Measurements from ENCODE around the gene ACTRT3. TPM values are rescaled to one million over a fixed set of nuclear protein-coding genes. Genes with fewer than 3 reads are reported as not detected.

The ACTRT3 gene
- total RNA-seq, 1 donor from 2014 or later, result 1.5 TPM

GRCh38 chr3:169772305-169772896 lies 3.0 kb upstream of the ACTRT3 start:
- peaks cover 7% of the 10 kb centered on the region for H3K36me3 Mint-ChIP-seq (ENCODE audit: low read depth)
- peaks cover 21% of the 10 kb centered on the region for H3K27me3 Mint-ChIP-seq (ENCODE audit: low read depth)
- H3K4me1 Mint-ChIP-seq, result peaks cover 46% of the 10 kb centered on the region
- peak; percentile 52 for DNase-seq (ENCODE audit: low read depth, low spot score)
- H3K27ac Mint-ChIP-seq (ENCODE audit: unreplicated experiment), result peak overlapping the region; percentile 99
- peak overlapping the region; percentile 100 for H3K4me3 Mint-ChIP-seq
- H3K9me3 Mint-ChIP-seq, result peaks cover 5% of the 10 kb centered on the region
- no peak for TF ChIP-seq CTCF (conservative IDR thresholded peaks at IDR 0.05)

DNA sequence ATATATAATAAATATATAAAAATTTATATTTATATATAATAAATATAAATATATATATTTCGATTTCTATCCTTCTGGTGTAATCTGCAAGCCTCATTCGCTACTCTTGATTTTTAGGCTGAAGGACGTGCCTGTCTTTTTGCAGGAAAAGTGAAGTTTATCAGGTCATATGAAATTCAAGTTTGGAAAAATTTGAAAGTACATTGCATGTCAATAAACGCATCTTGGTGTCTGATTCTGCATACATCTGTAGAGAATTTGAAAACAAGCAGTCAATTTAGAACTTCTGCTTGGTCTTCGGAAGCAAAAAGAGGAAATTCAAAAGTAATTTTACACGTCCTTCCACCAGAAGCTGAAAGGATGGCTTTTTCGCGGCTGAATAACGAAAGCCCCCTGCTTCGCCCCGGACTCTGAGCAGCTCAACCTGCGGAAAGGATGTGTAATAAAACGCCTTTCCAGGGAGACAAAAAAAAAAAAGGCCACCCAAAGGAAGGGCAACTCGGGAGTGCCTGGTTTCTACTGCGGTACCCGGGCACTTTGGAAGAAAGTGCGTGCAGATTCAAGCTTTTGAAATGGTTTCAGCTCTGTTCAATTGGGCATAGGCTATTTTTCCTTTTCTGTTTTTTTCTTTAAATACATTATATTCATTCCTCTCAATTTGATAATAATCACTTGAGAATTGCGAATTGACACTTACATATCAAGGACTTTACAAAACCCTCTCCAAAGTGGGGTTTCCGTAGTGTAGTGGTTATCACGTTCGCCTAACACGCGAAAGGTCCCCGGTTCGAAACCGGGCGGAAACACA lies 2.3 kb upstream of the ACTRT3 start:
- H3K36me3 Mint-ChIP-seq (ENCODE audit: low read depth), result peaks cover 7% of the 10 kb centered on the region
- TF ChIP-seq CTCF (conservative IDR thresholded peaks at IDR 0.05), result no peak
- peaks cover 46% of the 10 kb centered on the region for H3K4me1 Mint-ChIP-seq
- peak; percentile 69 for DNase-seq (ENCODE audit: low read depth, low spot score)
- H3K4me3 Mint-ChIP-seq, result peak overlapping the region; percentile 100
- H3K27me3 Mint-ChIP-seq (ENCODE audit: low read depth), result peaks cover 21% of the 10 kb centered on the region
- H3K27ac Mint-ChIP-seq (ENCODE audit: unreplicated experiment), result peak overlapping the region; percentile 99
- H3K9me3 Mint-ChIP-seq, result peaks cover 9% of the 10 kb centered on the region

DNA sequence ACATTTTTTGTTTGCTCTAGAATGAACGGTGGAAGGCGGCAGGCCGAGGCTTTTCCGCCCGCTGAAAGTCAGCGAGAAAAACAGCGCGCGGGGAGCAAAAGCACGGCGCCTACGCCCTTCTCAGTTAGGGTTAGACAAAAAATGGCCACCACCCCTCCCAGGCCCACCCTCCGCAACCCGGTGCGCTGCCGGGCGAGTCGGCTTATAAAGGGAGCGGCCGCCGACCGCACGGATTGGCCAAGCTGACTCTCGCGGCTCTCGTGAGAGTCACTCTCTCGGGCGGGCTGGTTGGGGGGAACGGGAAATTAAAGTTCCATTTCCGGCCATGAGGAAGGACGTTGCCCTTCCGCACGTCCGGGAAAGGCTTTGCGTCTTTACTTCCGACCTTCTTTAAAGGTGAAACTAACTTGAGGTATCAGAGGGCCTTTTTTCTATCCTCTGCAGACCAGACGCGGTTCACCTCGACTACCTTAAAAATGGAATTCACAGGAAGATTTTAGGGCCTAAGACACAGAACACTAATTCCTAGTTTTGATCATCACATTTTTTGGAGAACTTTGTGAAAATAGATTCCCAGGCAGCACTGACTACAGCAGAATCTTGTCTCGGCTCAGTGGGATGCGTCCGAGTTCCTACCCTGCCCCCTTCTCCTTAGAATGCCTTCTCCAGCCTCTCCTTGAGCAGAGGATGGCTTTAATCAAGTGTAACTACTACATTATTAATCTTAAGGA lies 4.3 kb downstream of the ACTRT3 start, which contains the start of gene TERC:
Gene TERC, minus strand, starts transcription at position 179 of the 731 bp plus-strand sequence.
- no peak for TF ChIP-seq CTCF (conservative IDR thresholded peaks at IDR 0.05)
- Mint-ChIP-seq H3K27me3 (ENCODE audit: low read depth) (peaks cover 23% of the 10 kb centered on the region), H3K4me1 (peaks cover 14% of the 10 kb centered on the region), H3K27ac (ENCODE audit: unreplicated experiment) (peak within 1 kb of the TSS; percentile 86), H3K4me3 (peak within 1 kb of the TSS; percentile 91), H3K9me3 (peaks cover 20% of the 10 kb centered on the region), H3K36me3 (ENCODE audit: low read depth) (peaks cover 14% of the 10 kb centered on the region)
- peak; percentile 72 for DNase-seq (ENCODE audit: low read depth, low spot score)

GRCh38 chr3:169764312-169764881 lies 5.0 kb downstream of the ACTRT3 start:
- H3K36me3 Mint-ChIP-seq (ENCODE audit: low read depth), result peaks cover 14% of the 10 kb centered on the region
- H3K4me1 Mint-ChIP-seq, result peaks cover 9% of the 10 kb centered on the region
- peak overlapping the region; percentile 60 for H3K27ac Mint-ChIP-seq (ENCODE audit: unreplicated experiment)
- TF ChIP-seq CTCF (conservative IDR thresholded peaks at IDR 0.05), result no peak
- H3K9me3 Mint-ChIP-seq, result peaks cover 17% of the 10 kb centered on the region
- DNase-seq (ENCODE audit: low read depth, low spot score), result no peak
- peaks cover 19% of the 10 kb centered on the region for H3K27me3 Mint-ChIP-seq (ENCODE audit: low read depth)
- peak overlapping the region; percentile 91 for H3K4me3 Mint-ChIP-seq

GRCh38 chr3:169760479-169760878 lies 8.9 kb downstream of the ACTRT3 start:
- Mint-ChIP-seq H3K27me3 (ENCODE audit: low read depth) (peaks cover 19% of the 10 kb centered on the region), H3K4me1 (peaks cover 4% of the 10 kb centered on the region), H3K4me3 (no peak overlapping the region), H3K27ac (ENCODE audit: unreplicated experiment) (no peak overlapping the region), H3K36me3 (ENCODE audit: low read depth) (peaks cover 8% of the 10 kb centered on the region), H3K9me3 (peaks cover 7% of the 10 kb centered on the region)
- no peak for DNase-seq (ENCODE audit: low read depth, low spot score)
- TF ChIP-seq CTCF (conservative IDR thresholded peaks at IDR 0.05), result no peak
